OCI-LY7 (cell line): ENCODE results near the gene PMP22. TPM values are rescaled to one million over a fixed set of nuclear protein-coding genes. Genes with fewer than 3 reads are reported as not detected.

ENCODE experiments used
- Bru-seq: library from RNA; stranded (reverse); fragments of 400-500 nt; gene quantifications from one replicate; lab custom pipeline; 2021; lab: Mats Ljungman, UMichigan
- BruChase-seq, 2 experiments: library from RNA; stranded (reverse); fragments of 400-500 nt; gene quantifications; one replicate each; lab custom pipeline; 2021; lab: Mats Ljungman, UMichigan
- BruUV-seq: library from RNA; stranded (reverse); fragments of 400-500 nt; replicated peaks from 2 replicates; lab custom pipeline; 2021; lab: Mats Ljungman, UMichigan
- CTCF ChIA-PET: fragments of 300-600 bp; sonication (Branson Sonifier 250); formaldehyde crosslinking; loops from one replicate; lab custom pipeline; 2022; ENCODE audit warnings: antibody characterized with exemption; ENCODE audit not compliant: unreplicated experiment; lab: Charles Lee
- POLR2A ChIA-PET: fragments of 300-600 bp; sonication (Branson Sonifier 250); formaldehyde crosslinking; loops from one replicate; lab custom pipeline; 2022; ENCODE audit warnings: antibody characterized with exemption; lab: Charles Lee
- DNase-seq: peaks from one replicate; pipeline ENCODE4 v3.0.0-alpha.2; 2015; ENCODE audit warnings: low spot score
- H2AFZ ChIP-seq: fragments of 200-600 bp; sonication (generic), shearing (Covaris generic); 2 replicates; pipeline ENCODE4 v1.6.1; 2014; ENCODE audit warnings: mild to moderate bottlenecking, antibody characterized with exemption, low read length, moderate library complexity
- H3K27ac ChIP-seq: fragments of 200-600 bp; sonication (generic); 2 replicates; pipeline ENCODE4 v1.5.1; 2014; ENCODE audit warnings: mixed run types, low read depth, mild to moderate bottlenecking, moderate library complexity, low read length, inconsistent platforms; ENCODE audit not compliant: poor library complexity, severe bottlenecking
- H3K36me3 ChIP-seq: fragments of 200-600 bp; sonication (generic); 2 replicates; pipeline ENCODE4 v1.6.1; 2014; ENCODE audit warnings: mild to moderate bottlenecking, antibody characterized with exemption, low read length, moderate library complexity, mixed read lengths; ENCODE audit not compliant: insufficient read depth
- H3K4me1 ChIP-seq: fragments of 200-600 bp; sonication (generic); 2 replicates; pipeline ENCODE4 v1.5.1; 2014; ENCODE audit warnings: mild to moderate bottlenecking, low read length; ENCODE audit not compliant: insufficient read depth, poor library complexity, severe bottlenecking
- H3K4me2 ChIP-seq: fragments of 200-600 bp; sonication (generic); 2 replicates; pipeline ENCODE4 v1.6.1; 2014; ENCODE audit warnings: mild to moderate bottlenecking, low read length
- H3K4me3 ChIP-seq: fragments of 200-600 bp; sonication (generic); 2 replicates; pipeline ENCODE4 v1.5.1; 2014; ENCODE audit warnings: mild to moderate bottlenecking, low read depth, low read length; ENCODE audit not compliant: poor library complexity, severe bottlenecking
- H3K79me2 ChIP-seq: fragments of 200-600 bp; sonication (generic); 2 replicates; pipeline ENCODE4 v1.6.1; 2016; ENCODE audit warnings: low read depth, mild to moderate bottlenecking, low read length, moderate library complexity, mixed read lengths; ENCODE audit not compliant: insufficient read depth
- H3K9me2 ChIP-seq: fragments of 200-600 bp; sonication (generic); 2 replicates; pipeline ENCODE4 v1.6.1; 2016; ENCODE audit warnings: mild to moderate bottlenecking, low read length, mixed read lengths; ENCODE audit not compliant: insufficient read depth
- H3K9me3 ChIP-seq: fragments of 200-600 bp; sonication (generic); 2 replicates; pipeline ENCODE4 v1.6.1; 2014; ENCODE audit warnings: mild to moderate bottlenecking, mixed run types, low read length, mixed read lengths
- H4K20me1 ChIP-seq: fragments of 200-600 bp; sonication (generic); 2 replicates; pipeline ENCODE4 v1.6.1; 2014; ENCODE audit warnings: mild to moderate bottlenecking, antibody characterized with exemption, low read length, moderate library complexity, mixed read lengths; ENCODE audit not compliant: insufficient read depth
- CTCF ChIP-seq: fragments of 200-600 bp; sonication (generic); conservative IDR thresholded peaks from 2 replicates; pipeline ENCODE4 v1.5.1; 2014; ENCODE audit warnings: mild to moderate bottlenecking, antibody characterized with exemption, low read length, moderate library complexity, mixed read lengths
- EZH2phosphoT487 ChIP-seq: fragments of 200-600 bp; sonication (generic); IDR thresholded peaks from 2 replicates; pipeline ENCODE4 v1.6.1; 2018; ENCODE audit warnings: low read depth, borderline replicate concordance, mild to moderate bottlenecking, mixed run types, antibody characterized with exemption, low read length, moderate library complexity, mixed read lengths
- intact Hi-C: fragments of 100-400 bp; cut with micrococcal nuclease; formaldehyde crosslinking; loops from one replicate; pipeline ENCODE4 v1.10.0; 2022; ENCODE audit not compliant: unreplicated experiment
- long read RNA-seq: library from polyadenylated mRNA; stranded (forward); transcript quantifications from one replicate; pipeline ENCODE4 v2.0.0, GENCODE V29; 2022
- total RNA-seq, 2 experiments: library from RNA; depleted of rRNA in 1 of 2; stranded (reverse); fragments of >200 nt in 1 of 2; shearing (Covaris generic) in 1 of 2; gene quantifications; 2 replicates each; pipeline ENCODE4 v1.2.3, GENCODE V29; 2014 to 2022

The PMP22 gene
- total RNA-seq (2014; rRNA removed; shearing (Covaris generic)) = not detected in 2 replicates
- not detected in 2 replicates for total RNA-seq (2022)
- percentile 4 among the genes with signal in this experiment for Bru-seq, nascent RNA
- BruChase-seq, experiment 1, labeled RNA remaining after a 6-hour chase = not detected
- not detected for BruChase-seq, experiment 2, labeled RNA remaining after a 2-hour chase
- long read RNA-seq = 0 reads

- Histone ChIP-seq H3K9me3 (no peaks in the 10 kb centered on the region), H3K27ac (no peak within 1 kb of the TSS), H3K4me3 (no peak within 1 kb of the TSS), H3K9me2 (no peaks in the 10 kb centered on the region), H4K20me1 (no peaks in the 10 kb centered on the region), H3K79me2 (no peaks in the 10 kb centered on the region), H3K36me3 (no peaks in the 10 kb centered on the region), H3K4me2 (no peak within 1 kb of the TSS), H2AFZ (no peak within 1 kb of the TSS), H3K4me1 (no peaks in the 10 kb centered on the region)
- POLR2A ChIA-PET = no interaction called here
- intact Hi-C loops = no loop called here
- TF ChIP-seq CTCF (no peak), EZH2phosphoT487 (no peak)
- CTCF ChIA-PET = no interaction called here
- DNase-seq = no peak
- BruUV-seq = no TSS peak
These were observed at the start of gene PMP22 for GRCh38 chr17:15265131-15265530. Gene PMP22 (minus strand): TSS chr17:15265326. CDS start chr17:15260727, 4,599 bp downstream.

- H3K27ac ChIP-seq = no peak overlapping the region
- H3K4me2 ChIP-seq = no peak overlapping the region
- no peak for DNase-seq
- TF ChIP-seq EZH2phosphoT487 (no peak), CTCF (no peak)
- no peak overlapping the region for H3K4me3 ChIP-seq
- ChIA-PET POLR2A (no interaction called here), CTCF (no interaction called here)
- H3K79me2 ChIP-seq = no peaks in the 10 kb centered on the region
- H2AFZ ChIP-seq = no peak overlapping the region
- no peaks in the 10 kb centered on the region for H4K20me1 ChIP-seq
- no peaks in the 10 kb centered on the region for H3K36me3 ChIP-seq
- H3K9me3 ChIP-seq = no peaks in the 10 kb centered on the region
- no peaks in the 10 kb centered on the region for H3K9me2 ChIP-seq
- intact Hi-C loops = no loop called here
- H3K4me1 ChIP-seq = no peaks in the 10 kb centered on the region
- BruUV-seq = no TSS peak
These were observed 46.9 kb upstream of the PMP22 start for GRCh38 chr17:15311996-15312395.

GRCh38 chr17:15309793-15310192, 44.7 kb upstream of the PMP22 start:
- Histone ChIP-seq H3K36me3 (no peaks in the 10 kb centered on the region), H3K4me1 (no peaks in the 10 kb centered on the region), H2AFZ (no peak overlapping the region), H3K9me3 (no peaks in the 10 kb centered on the region), H3K27ac (no peak overlapping the region), H3K79me2 (no peaks in the 10 kb centered on the region), H4K20me1 (no peaks in the 10 kb centered on the region), H3K9me2 (no peaks in the 10 kb centered on the region), H3K4me3 (no peak overlapping the region), H3K4me2 (no peak overlapping the region)
- no peak for TF ChIP-seq CTCF
- intact Hi-C loops = no loop called here
- no TSS peak for BruUV-seq
- ChIA-PET CTCF (no interaction called here), POLR2A (no interaction called here)
- no peak for DNase-seq
